Stimulated activated memory B cell treated with anti-CD40 and anti-IgM and Interleukin-4, amounts not matched to agents 10 μg/mL and 1 μg/mL and 100 μg/mL, for 72 hours (primary cell): ENCODE measurements around the gene SIGLEC1.

Experiments used
- ATAC-seq: fragments of 150-1000 bp; cut with Tn5 transposase; 2 replicates; pipeline ENCODE4 v1.10.0; 2021
- H3K27ac Mint-ChIP-seq: one replicate; pipeline ENCODE4 v1.8.0; 2022; ENCODE audit warnings: mild to moderate bottlenecking, mixed read lengths
- H3K27me3 Mint-ChIP-seq: one replicate; pipeline ENCODE4 v1.8.0; 2022; ENCODE audit warnings: mixed read lengths
- H3K36me3 Mint-ChIP-seq: one replicate; pipeline ENCODE4 v1.8.0; 2022; ENCODE audit warnings: mixed read lengths
- H3K4me1 Mint-ChIP-seq: one replicate; pipeline ENCODE4 v1.8.0; 2022; ENCODE audit warnings: mixed read lengths
- H3K4me3 Mint-ChIP-seq: one replicate; pipeline ENCODE4 v1.8.0; 2022; ENCODE audit warnings: mild to moderate bottlenecking, moderate library complexity, mixed read lengths
- H3K9me3 Mint-ChIP-seq: one replicate; pipeline ENCODE4 v1.8.0; 2022; ENCODE audit warnings: mixed read lengths

SIGLEC1 gene

GRCh38 chr20:3702611-3703391, 9.6 kb downstream of the SIGLEC1 start:
- peaks cover 30% of the 10 kb centered on the region for H3K27me3 Mint-ChIP-seq
- H3K4me3 Mint-ChIP-seq: no peak overlapping the region
- H3K36me3 Mint-ChIP-seq: no peaks in the 10 kb centered on the region
- H3K4me1 Mint-ChIP-seq: no peaks in the 10 kb centered on the region
- no peaks in the 10 kb centered on the region for H3K9me3 Mint-ChIP-seq
- H3K27ac Mint-ChIP-seq: no peak overlapping the region
- no peak for ATAC-seq

DNA sequence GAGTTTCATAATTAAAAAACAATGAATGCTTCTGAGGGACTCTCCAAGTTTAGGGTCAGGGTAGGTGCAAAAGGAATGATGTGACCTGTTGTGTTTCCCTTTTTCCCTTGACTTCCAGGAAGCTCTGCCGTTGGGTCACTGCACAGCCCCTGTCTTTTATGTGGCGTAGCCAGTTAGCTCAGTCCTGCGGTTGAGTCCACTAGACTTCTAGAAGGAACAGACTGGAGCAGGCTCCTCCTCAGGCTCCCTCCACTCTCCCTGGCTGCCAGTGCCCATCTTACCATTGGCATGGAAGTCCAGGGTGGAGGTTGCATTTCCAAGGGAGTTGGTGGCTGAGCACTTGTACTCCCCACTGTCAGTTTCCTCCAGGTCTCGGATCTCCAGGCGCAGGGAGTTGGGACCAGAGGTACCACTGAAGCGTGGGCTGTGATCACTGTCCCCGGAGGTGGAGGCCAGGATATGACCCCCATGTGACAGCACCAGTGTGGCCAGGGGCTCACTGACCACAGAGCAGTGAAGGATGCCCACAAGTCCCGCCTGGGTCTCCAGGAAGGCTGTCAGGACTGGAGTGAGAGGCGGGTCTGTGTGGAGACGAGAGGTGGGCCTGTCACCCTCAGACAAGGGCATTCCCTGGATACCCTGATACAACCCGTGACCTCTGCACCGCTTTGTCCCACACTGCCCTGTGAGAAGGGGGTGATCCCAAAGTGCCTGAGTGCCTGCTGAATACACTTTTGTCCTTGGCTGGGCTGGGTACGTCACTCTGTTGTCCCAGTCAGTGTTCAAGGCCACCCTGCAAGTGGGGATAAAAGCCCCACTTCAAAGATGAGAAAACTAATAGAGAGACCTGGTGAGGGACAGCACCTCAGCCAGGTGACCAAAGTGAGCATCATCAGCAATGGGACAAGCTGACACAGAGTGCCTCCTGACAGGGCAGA, 11.1 kb downstream of the SIGLEC1 start:
- H3K36me3 Mint-ChIP-seq: no peaks in the 10 kb centered on the region
- no peaks in the 10 kb centered on the region for H3K9me3 Mint-ChIP-seq
- no peaks in the 10 kb centered on the region for H3K4me1 Mint-ChIP-seq
- peaks cover 30% of the 10 kb centered on the region for H3K27me3 Mint-ChIP-seq
- no peak overlapping the region for H3K4me3 Mint-ChIP-seq
- ATAC-seq: no peak
- H3K27ac Mint-ChIP-seq: no peak overlapping the region

GRCh38 chr20:3699037-3699436, 13.4 kb downstream of the SIGLEC1 start:
- H3K27ac Mint-ChIP-seq: no peak overlapping the region
- H3K4me1 Mint-ChIP-seq: no peaks in the 10 kb centered on the region
- no peaks in the 10 kb centered on the region for H3K9me3 Mint-ChIP-seq
- ATAC-seq: no peak
- H3K36me3 Mint-ChIP-seq: no peaks in the 10 kb centered on the region
- no peak overlapping the region for H3K4me3 Mint-ChIP-seq
- peaks cover 8% of the 10 kb centered on the region for H3K27me3 Mint-ChIP-seq

- H3K36me3 Mint-ChIP-seq: no peaks in the 10 kb centered on the region
- H3K4me1 Mint-ChIP-seq: no peaks in the 10 kb centered on the region
- H3K27ac Mint-ChIP-seq: no peak overlapping the region
- H3K4me3 Mint-ChIP-seq: no peak overlapping the region
- H3K27me3 Mint-ChIP-seq: peaks cover 4% of the 10 kb centered on the region
- no peak for ATAC-seq
- no peaks in the 10 kb centered on the region for H3K9me3 Mint-ChIP-seq
Measured at GRCh38 chr20:3698591-3699001, 13.8 kb downstream of the SIGLEC1 start.

GRCh38 chr20:3697588-3698305, 14.7 kb downstream of the SIGLEC1 start:
- no peaks in the 10 kb centered on the region for H3K36me3 Mint-ChIP-seq
- no peaks in the 10 kb centered on the region for H3K4me1 Mint-ChIP-seq
- H3K27me3 Mint-ChIP-seq: no peaks in the 10 kb centered on the region
- no peak overlapping the region for H3K27ac Mint-ChIP-seq
- no peak overlapping the region for H3K4me3 Mint-ChIP-seq
- no peak for ATAC-seq
- H3K9me3 Mint-ChIP-seq: no peaks in the 10 kb centered on the region

- Mint-ChIP-seq H3K27me3 (no peaks in the 10 kb centered on the region), H3K4me3 (no peak overlapping the region), H3K9me3 (no peaks in the 10 kb centered on the region), H3K4me1 (no peaks in the 10 kb centered on the region), H3K36me3 (no peaks in the 10 kb centered on the region), H3K27ac (no peak overlapping the region)
- no peak for ATAC-seq
Measured at GRCh38 chr20:3696745-3697587, 15.4 kb downstream of the SIGLEC1 start.

GRCh38 chr20:3696200-3696599, 16.2 kb downstream of the SIGLEC1 start:
- ATAC-seq: no peak
- Mint-ChIP-seq H3K4me1 (no peaks in the 10 kb centered on the region), H3K9me3 (no peaks in the 10 kb centered on the region), H3K27me3 (no peaks in the 10 kb centered on the region), H3K36me3 (no peaks in the 10 kb centered on the region), H3K27ac (no peak overlapping the region), H3K4me3 (no peak overlapping the region)

- no peak for ATAC-seq
- H3K4me1 Mint-ChIP-seq: no peaks in the 10 kb centered on the region
- no peak overlapping the region for H3K27ac Mint-ChIP-seq
- H3K27me3 Mint-ChIP-seq: no peaks in the 10 kb centered on the region
- H3K9me3 Mint-ChIP-seq: no peaks in the 10 kb centered on the region
- no peak overlapping the region for H3K4me3 Mint-ChIP-seq
- no peaks in the 10 kb centered on the region for H3K36me3 Mint-ChIP-seq
Measured at GRCh38 chr20:3694864-3695263, 17.5 kb downstream of the SIGLEC1 start.

- no peak overlapping the region for H3K4me3 Mint-ChIP-seq
- no peak overlapping the region for H3K27ac Mint-ChIP-seq
- H3K27me3 Mint-ChIP-seq: no peaks in the 10 kb centered on the region
- H3K4me1 Mint-ChIP-seq: no peaks in the 10 kb centered on the region
- no peaks in the 10 kb centered on the region for H3K36me3 Mint-ChIP-seq
- ATAC-seq: no peak
- no peaks in the 10 kb centered on the region for H3K9me3 Mint-ChIP-seq
Measured at GRCh38 chr20:3693376-3693775, 19.0 kb downstream of the SIGLEC1 start.

- no peak overlapping the region for H3K4me3 Mint-ChIP-seq
- no peak for ATAC-seq
- no peak overlapping the region for H3K27ac Mint-ChIP-seq
- no peaks in the 10 kb centered on the region for H3K27me3 Mint-ChIP-seq
- H3K9me3 Mint-ChIP-seq: no peaks in the 10 kb centered on the region
- peaks cover 3% of the 10 kb centered on the region for H3K4me1 Mint-ChIP-seq
- no peaks in the 10 kb centered on the region for H3K36me3 Mint-ChIP-seq
Measured at GRCh38 chr20:3692706-3693294, 19.6 kb downstream of the SIGLEC1 start.

GRCh38 chr20:3691897-3692296, 20.5 kb downstream of the SIGLEC1 start:
- H3K4me3 Mint-ChIP-seq: no peak overlapping the region
- H3K36me3 Mint-ChIP-seq: no peaks in the 10 kb centered on the region
- peaks cover 6% of the 10 kb centered on the region for H3K27me3 Mint-ChIP-seq
- no peaks in the 10 kb centered on the region for H3K9me3 Mint-ChIP-seq
- H3K27ac Mint-ChIP-seq: no peak overlapping the region
- H3K4me1 Mint-ChIP-seq: peaks cover 6% of the 10 kb centered on the region
- ATAC-seq: no peak

- no peaks in the 10 kb centered on the region for H3K9me3 Mint-ChIP-seq
- peaks cover 8% of the 10 kb centered on the region for H3K27me3 Mint-ChIP-seq
- no peaks in the 10 kb centered on the region for H3K36me3 Mint-ChIP-seq
- no peak overlapping the region for H3K27ac Mint-ChIP-seq
- H3K4me1 Mint-ChIP-seq: peaks cover 6% of the 10 kb centered on the region
- H3K4me3 Mint-ChIP-seq: no peak overlapping the region
- no peak for ATAC-seq
Measured at GRCh38 chr20:3691306-3691705, 21.1 kb downstream of the SIGLEC1 start.

- Mint-ChIP-seq H3K4me1 (peaks cover 6% of the 10 kb centered on the region), H3K27me3 (peaks cover 16% of the 10 kb centered on the region), H3K4me3 (no peak overlapping the region), H3K9me3 (no peaks in the 10 kb centered on the region), H3K27ac (no peak overlapping the region), H3K36me3 (no peaks in the 10 kb centered on the region)
- ATAC-seq: no peak
Measured at GRCh38 chr20:3690413-3690812, 22.0 kb downstream of the SIGLEC1 start.

DNA sequence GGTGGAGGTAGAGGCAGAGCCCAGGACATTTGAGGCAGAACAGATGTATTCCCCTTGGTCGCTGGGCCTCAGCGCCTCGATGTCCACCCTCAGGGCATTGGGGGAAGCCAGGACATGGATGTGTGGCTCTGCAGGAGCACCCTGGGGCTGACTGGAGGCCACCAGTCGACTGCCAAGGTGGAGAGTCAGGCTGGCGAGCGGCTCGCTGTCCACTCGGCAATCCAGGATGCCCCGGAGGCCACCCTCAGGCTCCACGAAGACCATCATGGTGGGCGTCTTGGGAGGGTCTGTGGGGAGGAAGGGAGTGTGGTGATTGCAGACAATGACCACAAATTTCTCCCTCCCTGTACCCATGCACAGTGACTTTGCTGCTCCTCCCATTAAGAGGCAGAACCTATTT, 22.4 kb downstream of the SIGLEC1 start:
- no peaks in the 10 kb centered on the region for H3K9me3 Mint-ChIP-seq
- no peak overlapping the region for H3K27ac Mint-ChIP-seq
- peaks cover 6% of the 10 kb centered on the region for H3K4me1 Mint-ChIP-seq

More for the DNA sequence above, 22.4 kb downstream of the SIGLEC1 start:
- Mint-ChIP-seq H3K36me3 (no peaks in the 10 kb centered on the region), H3K27me3 (peaks cover 21% of the 10 kb centered on the region), H3K4me3 (no peak overlapping the region)
- ATAC-seq: no peak
